Tibial artery (tissue), 4 donors: Measurements from ENCODE around the gene F2RL1.

ENCODE experiments used
- DNase-seq, 2 donors: peaks; one replicate each; pipeline ENCODE4 v3.0.0-alpha.2; 2019
- H3K27ac ChIP-seq, 2 donors: fragments of 200-600 bp; sonication (generic) in 1 of 2; 1 replicate in 1 of 2; 2 replicates in 1 of 2; pipeline ENCODE4 v1.5.1; 2018 to 2019; ENCODE audit warnings: mild to moderate bottlenecking in 1 of 2
- H3K27me3 ChIP-seq, 2 donors: fragments of 200-600 bp; sonication (generic) in 1 of 2; one replicate each; pipeline versions ENCODE4 v1.5.1 to v1.6.0; 2016 to 2019
- H3K36me3 ChIP-seq, 3 donors: fragments of 200-600 bp; sonication (generic) in 2 of 3; one replicate each; pipeline ENCODE4 v1.5.1; 2016 to 2019; ENCODE audit warnings: mild to moderate bottlenecking in 2 of 3
- H3K4me1 ChIP-seq, 4 donors: fragments of 200-600 bp; sonication (generic) in 2 of 4; 1 replicate in 3 of 4; 2 replicates in 1 of 4; pipeline ENCODE4 v1.5.1; 2016 to 2019
- H3K4me3 ChIP-seq, 2 donors: fragments of 200-600 bp; sonication (generic) in 1 of 2; 1 replicate in 1 of 2; 2 replicates in 1 of 2; pipeline ENCODE4 v1.5.1; 2018 to 2019; ENCODE audit warnings: mild to moderate bottlenecking in 2 of 2
- H3K9me3 ChIP-seq, 3 donors: fragments of 200-600 bp; sonication (generic) in 1 of 3; one replicate each; pipeline ENCODE4 v1.5.1; 2016 to 2019
- CTCF ChIP-seq, 2 experiments: fragments of 200-600 bp in 1 of 2; fragments of 450-650 bp in 1 of 2; IDR thresholded peaks; one replicate each; pipeline ENCODE4 v1.5.1; 2017 to 2019; ENCODE audit warnings: antibody characterized with exemption in 2 of 2, mild to moderate bottlenecking in 1 of 2, moderate library complexity in 1 of 2
- intact Hi-C: fragments of 100-400 bp; cut with DNase I; formaldehyde crosslinking; loops from one replicate; pipeline ENCODE4 v1.15.0; 2023; ENCODE audit warnings: low total_unique reads

The F2RL1 gene

GRCh38 chr5:76866503-76866902, 47.7 kb downstream of the F2RL1 start:
- Histone ChIP-seq H3K36me3 (no peaks in the 10 kb centered on the region), H3K4me1 (no peaks in the 10 kb centered on the region), H3K9me3 (no peaks in the 10 kb centered on the region), H3K27ac (no peak overlapping the region), H3K27me3 (no peaks in the 10 kb centered on the region), H3K4me3 (no peak overlapping the region)
- no peak for TF ChIP-seq CTCF (IDR thresholded peaks at IDR 0.05)
- intact Hi-C loops = no loop called here
- no peak for DNase-seq

GRCh38 chr5:76867038-76867437, 48.2 kb downstream of the F2RL1 start:
- Histone ChIP-seq H3K36me3 (no peaks in the 10 kb centered on the region), H3K27me3 (no peaks in the 10 kb centered on the region), H3K9me3 (no peaks in the 10 kb centered on the region), H3K27ac (no peak overlapping the region), H3K4me1 (no peaks in the 10 kb centered on the region), H3K4me3 (no peak overlapping the region)
- no peak for DNase-seq
- intact Hi-C loops = no loop called here
- TF ChIP-seq CTCF (IDR thresholded peaks at IDR 0.05) = no peak

GRCh38 chr5:76867827-76868693, 49.2 kb downstream of the F2RL1 start:
- DNase-seq = peak in 1 of 2 donors; percentile 29
- H3K27ac ChIP-seq = no peak overlapping the region
- H3K4me3 ChIP-seq = no peak overlapping the region

GRCh38 chr5:76870046-76870445, 51.2 kb downstream of the F2RL1 start:
- intact Hi-C loops = no loop called here
- no peak for DNase-seq
- no peak overlapping the region for H3K4me3 ChIP-seq
- no peak for TF ChIP-seq CTCF (IDR thresholded peaks at IDR 0.05)
- no peaks in the 10 kb centered on the region for H3K36me3 ChIP-seq
- no peaks in the 10 kb centered on the region for H3K4me1 ChIP-seq
- no peaks in the 10 kb centered on the region for H3K9me3 ChIP-seq
- no peaks in the 10 kb centered on the region for H3K27me3 ChIP-seq
- H3K27ac ChIP-seq = no peak overlapping the region

More at GRCh38 chr5:76867827-76868693, 49.2 kb downstream of the F2RL1 start:
- Histone ChIP-seq H3K9me3 (no peaks in the 10 kb centered on the region), H3K36me3 (no peaks in the 10 kb centered on the region), H3K4me1 (no peaks in the 10 kb centered on the region), H3K27me3 (no peaks in the 10 kb centered on the region)
- intact Hi-C loops = no loop called here
- TF ChIP-seq CTCF (IDR thresholded peaks at IDR 0.05) = peak; percentile 56 to 63

GRCh38 chr5:76874088-76874581, 55.3 kb downstream of the F2RL1 start:
- Histone ChIP-seq H3K36me3 (no peaks in the 10 kb centered on the region), H3K4me3 (no peak overlapping the region), H3K27ac (no peak overlapping the region), H3K27me3 (no peaks in the 10 kb centered on the region), H3K4me1 (no peaks in the 10 kb centered on the region), H3K9me3 (no peaks in the 10 kb centered on the region)
- TF ChIP-seq CTCF (IDR thresholded peaks at IDR 0.05) = no peak
- intact Hi-C loops = no loop called here
- DNase-seq = no peak
